GM21529 (cell line): ENCODE measurements around the gene ALDH2.
"Not testable (repeated sequence)": the region's sequence is repeated elsewhere in the genome, so short reads cannot be mapped to it uniquely, and the experiment has no call there.

ENCODE experiments used
- ATAC-seq: cut with Tn5 transposase; IDR thresholded peaks from one replicate; pipeline ENCODE4 v1.9.1; 2021; ENCODE audit not compliant: unreplicated experiment

Gene ALDH2

DNA sequence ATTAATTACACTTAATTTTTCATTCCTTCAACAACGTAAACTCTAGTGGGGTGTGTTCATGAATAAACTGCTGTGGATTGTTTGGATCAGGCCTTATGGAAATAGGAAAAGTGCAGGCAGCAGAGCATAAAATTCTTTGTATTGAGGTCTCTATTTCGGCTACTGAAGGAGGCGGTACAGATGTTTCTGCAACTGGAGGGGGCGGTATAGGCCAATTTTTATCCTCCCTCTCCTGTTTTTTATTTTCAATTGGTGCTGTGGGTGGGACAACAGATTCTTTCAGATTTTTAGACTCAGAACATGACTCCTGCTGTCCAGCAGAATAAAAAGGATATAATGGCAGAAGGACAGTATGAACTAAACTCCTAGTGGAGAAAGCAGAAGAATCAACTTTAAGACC is 57.6 kb downstream of the ALDH2 start:
- ATAC-seq = not testable (repeated sequence)

DNA sequence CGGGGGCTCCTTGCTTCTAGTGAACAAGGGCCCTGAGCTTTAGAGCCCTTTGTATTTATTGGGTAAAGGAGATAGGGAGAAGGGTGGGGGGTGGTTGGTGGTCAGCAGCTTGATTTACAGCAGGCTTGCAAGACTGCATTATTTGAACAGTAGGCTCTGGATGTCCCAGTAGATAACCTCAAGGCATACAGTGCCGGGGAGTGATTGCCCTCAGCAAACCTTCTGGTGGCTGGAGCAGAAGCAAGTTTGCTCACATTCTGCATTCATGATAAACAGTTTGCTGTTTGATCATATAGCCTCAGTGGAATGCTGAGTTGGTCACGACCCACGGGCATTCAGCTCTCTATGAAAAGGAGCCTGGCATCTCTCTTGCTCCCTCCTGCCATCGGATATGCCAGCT is 58.8 kb downstream of the ALDH2 start:
- no peak for ATAC-seq

DNA sequence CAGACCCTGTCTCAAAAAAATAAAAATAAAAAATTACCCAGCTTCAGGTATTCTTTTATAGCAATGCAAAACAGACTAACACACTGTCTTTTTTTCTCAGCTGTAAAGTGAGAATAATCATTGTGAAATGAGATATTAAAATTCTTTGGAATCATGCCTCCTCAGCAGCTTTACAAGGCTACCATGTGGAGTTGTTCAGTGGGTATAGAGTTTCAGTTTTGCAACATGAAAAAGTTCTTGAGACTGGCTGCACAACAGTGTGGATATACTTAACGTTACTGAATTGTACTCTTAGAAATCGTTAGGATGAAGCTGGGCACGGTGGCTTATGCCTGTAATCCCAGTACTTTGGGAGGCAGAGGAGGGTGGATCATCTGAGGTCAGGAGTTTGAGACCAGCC is 59.6 kb downstream of the ALDH2 start:
- ATAC-seq = no peak

DNA sequence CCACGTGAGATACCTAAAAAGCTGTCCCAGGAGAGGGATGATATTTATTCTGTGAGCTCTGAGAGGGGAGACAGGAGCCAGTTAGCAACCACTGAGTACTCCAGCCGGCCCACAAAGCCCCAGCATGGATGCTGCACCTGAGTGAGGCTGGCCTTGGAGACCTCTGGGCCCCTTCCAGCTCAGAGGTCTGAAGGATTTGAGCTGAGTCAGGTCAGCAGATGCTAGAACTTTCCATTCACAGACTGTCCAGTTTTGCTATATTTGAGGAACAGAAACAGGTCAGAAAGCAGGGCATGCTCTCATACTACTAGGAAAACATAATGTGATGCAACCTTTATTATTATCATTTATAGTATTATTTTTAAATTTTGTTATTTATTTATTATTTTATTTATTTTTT is 60.3 kb downstream of the ALDH2 start:
- no peak for ATAC-seq

DNA sequence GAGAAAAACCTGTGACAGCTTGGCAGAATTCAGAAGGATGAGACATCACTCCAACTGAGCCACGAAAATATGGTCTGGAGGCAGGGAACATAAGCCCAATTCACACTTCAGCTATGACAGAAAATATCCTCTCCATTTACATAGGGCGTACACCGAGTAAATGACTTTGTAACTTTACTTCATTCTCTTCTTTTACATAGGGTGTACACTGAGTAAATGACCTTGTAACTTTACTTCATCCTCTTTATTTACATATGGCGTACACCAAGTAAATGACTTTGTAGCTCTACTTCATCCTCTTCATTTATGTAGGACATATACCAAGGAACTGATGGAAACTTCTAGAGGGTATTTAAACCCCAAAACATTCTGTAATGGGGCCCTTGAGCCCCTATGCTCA is 61.2 kb downstream of the ALDH2 start:
- ATAC-seq = no peak

DNA sequence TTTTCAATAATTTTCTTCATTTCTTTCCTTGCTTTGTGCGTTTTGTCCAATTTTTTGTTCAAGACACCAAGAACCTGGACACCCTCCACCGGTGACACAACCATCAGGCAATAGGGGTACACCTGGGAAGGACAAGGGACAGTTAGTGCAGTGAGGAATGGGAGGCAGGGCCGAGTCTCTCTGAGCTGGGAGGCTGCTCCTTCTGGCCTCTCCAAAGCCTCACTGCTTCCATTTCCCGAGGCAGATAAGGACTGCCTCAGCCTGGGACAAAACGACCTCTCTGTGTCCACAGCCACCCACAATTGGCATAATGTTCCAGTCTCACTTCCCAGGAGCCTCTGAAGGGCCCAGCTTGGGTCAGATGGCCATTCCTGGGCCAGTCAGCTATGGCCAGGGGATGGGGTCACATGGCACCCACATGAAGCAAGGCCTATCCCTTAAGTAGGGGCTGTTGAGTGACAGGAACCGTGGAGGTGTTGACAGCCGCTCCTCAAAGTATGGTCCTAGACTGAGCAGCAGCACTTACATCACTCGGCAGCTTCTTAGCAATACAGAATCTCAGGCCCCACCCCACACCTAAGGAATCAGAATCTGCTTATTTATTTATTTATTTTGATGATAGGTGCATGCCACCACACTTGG is 61.7 kb downstream of the ALDH2 start:
- no peak for ATAC-seq

DNA sequence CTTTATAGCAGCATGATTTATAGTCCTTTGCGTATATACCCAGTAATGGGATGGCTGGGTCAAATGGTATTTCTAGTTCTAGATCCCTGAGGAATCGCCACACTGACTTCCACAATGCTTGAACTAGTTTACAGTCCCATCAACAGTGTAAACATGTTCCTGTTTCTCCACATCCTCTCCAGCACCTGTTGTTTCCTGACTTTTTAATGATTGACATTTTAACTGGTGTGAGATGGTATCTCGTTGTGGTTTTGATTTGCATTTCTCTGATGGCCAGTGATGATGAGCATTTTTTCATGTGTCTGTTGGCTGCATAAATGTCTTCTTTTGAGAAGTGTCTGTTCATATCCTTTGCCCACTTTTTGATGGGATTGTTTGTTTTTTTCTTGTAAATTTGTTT is 62.9 kb downstream of the ALDH2 start:
- not testable (repeated sequence) for ATAC-seq

DNA sequence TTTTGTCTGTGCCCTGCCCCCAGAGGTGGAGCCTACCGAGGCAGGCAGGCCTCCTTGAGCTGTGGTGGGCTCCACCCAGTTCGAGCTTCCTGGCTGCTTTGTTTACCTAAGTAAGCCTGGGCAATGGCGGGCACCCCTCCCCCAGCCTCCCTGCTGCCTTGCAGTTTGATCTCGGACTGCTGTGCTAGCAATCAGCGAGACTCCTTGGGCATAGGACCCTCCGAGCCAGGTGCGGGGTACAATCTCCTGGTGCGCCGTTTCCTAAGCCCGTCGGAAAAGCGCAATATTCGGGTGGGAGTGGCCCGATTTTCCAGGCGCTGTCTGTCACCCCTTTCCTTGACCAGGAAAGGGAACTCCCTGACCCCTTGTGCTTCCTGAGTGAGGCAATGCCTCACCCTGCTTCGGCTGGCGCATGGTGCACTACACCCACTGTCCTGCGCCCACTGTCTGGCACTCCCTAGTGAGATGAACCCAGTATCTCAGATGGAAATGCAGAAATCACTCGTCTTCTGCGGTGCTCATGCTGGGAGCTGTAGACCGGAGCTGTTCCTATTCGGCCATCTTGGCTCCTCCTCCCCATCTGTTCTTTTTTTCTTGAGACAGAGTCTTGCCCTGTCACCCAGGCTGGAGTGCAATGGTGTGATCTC is 68.1 kb downstream of the ALDH2 start:
- ATAC-seq = not testable (repeated sequence)

DNA sequence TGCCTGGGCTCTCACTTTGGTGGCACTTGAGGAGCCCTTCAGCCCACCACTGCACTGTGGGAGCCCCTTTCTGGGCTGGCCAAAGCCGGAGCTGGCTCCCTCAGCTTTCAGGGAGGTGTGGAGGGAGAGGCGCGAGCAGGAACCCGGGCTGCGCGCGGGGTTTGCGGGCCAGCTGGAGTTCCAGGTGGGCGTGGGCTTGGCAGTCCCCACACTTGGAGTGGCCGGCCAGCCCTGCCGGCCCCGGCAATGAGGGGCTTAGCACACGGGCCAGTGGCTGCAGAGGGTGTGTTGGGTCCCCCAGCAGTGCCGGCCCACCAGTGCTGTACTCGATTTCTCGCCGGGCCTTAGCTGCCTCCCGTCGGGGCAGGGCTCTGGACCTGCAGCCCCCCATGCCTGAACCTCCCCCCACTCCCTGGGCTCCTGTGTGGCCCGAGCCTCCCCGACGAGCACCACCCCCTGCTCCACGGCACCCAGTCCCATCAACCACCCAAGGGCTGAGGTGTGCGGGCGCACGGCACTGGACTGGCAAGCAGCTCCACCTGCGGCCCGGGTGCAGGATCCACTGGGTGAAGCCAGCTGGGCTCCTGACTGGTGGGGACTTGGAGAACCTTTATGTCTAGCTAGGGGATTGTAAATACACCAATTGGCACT is 68.9 kb downstream of the ALDH2 start:
- not testable (repeated sequence) for ATAC-seq

DNA sequence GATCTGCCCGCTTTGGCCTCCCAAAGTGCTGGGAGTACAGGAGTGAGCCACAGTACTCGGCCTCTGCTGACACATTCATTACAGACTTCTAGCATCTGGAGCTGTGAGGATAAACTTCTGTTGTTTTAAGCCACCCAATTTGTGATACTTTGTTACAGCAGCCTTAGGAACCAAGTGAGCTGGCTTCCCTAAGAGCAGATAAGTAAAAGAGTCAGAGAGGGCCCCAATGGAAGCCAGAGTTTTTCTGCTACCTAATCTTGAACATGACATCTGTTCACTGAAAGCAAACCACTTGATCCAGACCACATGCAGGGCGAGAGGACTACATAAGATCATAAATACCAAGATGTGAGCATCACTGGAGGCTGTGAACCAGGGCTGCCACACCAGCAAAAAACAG is 71.6 kb downstream of the ALDH2 start:
- no peak for ATAC-seq

DNA sequence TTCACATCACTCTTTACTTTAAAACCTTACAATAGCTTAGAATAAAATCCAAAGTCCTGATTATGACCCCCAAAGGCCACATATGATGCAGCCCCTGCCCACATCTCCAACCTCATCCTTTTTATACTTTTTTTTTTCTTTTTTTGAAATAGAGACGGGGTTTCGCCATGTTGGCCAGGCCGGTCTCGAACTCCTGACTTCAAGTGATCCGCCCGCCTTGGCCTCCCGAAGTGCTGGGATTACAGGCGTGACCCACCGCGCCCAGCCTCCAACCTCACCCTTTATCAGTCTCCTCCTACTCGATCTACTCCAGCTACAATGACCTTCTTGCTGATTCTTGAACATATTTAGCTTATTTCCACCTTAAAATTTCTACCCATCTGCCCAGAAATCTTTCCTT is 74.1 kb downstream of the ALDH2 start:
- ATAC-seq = no peak

DNA sequence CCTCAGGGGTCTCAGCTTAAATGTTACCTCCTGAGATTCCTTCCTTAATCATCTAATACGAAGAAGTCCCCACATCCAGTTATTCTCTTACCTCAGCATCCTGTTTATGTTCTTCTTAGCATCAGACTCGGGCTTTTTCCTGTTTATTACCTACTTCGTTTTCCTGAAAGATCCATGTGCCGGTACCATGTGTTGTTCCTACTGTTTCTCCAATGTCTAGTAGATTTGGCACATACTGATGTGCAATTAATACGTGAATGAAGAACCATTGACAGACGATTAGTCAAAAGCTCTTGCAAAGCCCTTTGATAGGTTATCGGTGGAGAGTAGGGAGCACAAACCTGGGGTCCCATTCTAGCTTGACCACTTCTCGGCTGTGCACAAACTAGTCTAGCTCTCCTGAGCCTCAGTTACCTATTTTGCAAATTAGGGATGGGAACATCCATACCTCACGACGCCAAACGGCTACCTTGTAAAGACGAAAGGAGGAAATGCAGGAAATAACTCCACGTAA is 74.6 kb downstream of the ALDH2 start:
- ATAC-seq = no peak

DNA sequence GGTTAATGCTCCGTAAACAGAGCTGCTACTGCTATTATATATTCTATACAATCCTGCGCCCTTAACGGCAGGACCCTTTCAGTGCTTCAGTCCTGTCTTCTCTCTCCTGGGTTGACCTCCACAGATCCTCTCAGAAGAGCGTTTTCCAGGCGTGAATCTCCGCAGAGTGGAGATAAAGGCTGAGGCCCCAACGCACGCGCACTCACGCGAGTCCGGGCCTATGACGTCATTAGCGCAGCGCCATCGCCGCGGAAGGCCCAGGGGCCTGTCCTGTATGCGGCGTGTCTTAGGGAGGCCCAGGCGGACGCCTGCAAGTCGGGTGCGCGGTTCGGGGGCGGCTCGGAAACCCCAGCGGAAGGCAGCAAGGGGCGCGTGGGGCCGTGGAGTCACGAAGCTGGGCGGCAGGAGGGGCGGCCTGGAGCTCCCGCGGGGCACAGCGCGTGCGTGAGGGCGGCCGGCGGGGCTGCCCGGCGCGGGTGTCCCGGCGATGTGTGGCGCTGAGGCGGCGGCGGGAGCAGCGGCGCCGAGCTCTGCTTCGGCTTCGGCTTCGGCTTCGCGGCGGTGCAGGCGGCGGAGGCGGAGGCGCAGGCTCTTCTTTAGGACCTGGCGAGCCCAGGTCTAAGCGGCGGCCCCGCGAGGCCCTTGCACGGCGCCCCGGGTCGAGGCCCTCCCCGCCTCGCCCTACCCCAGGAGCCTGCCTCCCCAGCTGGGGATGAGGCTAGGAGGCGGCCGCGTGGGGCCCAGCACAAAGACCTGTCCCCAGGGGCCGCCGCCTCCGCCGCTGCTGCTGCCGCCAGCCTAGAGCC is 75.2 kb downstream of the ALDH2 start, which contains the start of gene MAPKAPK5:
MAPKAPK5 (plus strand) TSS at position 479 of the 806 bp plus-strand sequence. CDS start 506 bp downstream, outside the sequence.
- peak; percentile 73 for ATAC-seq

DNA sequence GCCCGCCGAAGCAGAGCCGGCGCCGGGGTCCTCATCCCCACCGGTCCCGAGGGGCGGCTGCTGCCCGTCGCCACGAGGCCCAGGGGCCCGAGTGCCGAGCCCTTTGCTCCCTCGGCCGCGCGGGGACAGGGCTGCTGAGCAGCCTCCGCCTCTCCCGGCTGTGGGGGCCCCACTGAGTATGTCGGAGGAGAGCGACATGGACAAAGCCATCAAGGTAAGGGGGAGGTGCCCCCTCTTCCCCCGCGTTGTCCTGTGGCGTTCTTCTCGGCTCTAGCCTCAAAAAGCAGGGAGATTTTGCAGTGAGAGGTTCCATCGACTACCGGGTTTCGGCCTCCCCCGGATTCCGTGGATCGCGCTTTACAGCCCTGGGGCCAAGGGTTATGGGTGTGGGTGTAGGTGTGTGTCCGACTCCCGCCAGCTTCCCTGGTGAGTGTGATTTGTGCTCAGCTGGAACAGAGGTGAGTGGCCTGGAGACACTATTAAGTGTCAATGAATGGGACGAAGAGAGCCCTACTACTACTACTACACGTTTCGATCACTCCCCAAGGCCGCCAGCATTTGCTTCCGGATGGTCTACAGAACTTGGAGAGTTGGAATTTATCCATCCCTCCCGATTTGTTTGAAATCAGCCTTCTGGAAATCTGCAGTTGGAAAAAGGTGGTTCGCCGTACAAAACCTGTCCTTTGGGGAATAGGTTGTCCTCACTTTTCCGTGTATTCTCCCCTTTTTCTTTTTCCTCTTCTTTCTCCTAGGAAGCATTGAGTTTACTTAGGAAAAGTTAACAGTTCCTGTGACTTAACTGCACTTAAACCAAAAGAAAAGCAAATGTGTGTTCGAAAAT is 76.0 kb downstream of the ALDH2 start:
- peak; percentile 26 for ATAC-seq

DNA sequence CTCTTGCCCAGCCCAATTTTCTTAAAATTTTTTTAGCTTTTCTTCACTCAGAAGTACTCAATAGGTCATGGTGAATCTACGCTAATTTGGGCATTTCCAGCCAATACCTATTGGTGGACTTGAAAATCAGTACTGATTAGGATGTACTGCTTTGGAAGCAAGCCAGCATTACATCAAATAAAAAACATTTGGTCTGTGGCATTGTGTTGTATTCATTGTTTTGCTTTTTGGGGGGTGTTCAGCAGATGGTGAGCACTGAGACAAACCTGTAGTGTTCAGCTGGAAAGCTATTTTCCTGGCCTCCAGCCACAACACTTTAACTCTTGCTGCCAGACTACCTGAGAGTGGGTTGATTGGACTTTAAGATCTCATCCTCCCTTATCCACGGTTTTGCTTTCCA is 79.3 kb downstream of the ALDH2 start:
- ATAC-seq = no peak

DNA sequence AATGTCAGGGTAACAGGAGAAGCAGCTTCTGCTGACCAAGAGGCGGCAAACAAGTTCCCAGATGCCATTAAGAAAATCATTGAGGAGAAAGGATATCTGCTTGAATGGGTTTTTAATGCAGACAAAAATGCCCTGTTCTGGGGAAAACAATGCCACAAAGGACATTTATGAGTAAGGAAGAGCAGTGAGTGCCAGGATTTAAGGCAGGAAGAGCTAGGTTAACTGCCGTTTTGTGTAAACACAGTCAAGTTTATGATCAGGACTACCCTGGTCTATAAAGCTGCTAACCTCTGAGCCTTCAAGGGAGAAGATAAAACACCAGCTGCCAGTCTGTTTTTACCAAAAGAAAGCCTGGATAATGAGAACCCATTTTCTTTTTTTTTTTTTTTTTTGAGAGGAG is 83.8 kb downstream of the ALDH2 start:
- ATAC-seq = no peak

DNA sequence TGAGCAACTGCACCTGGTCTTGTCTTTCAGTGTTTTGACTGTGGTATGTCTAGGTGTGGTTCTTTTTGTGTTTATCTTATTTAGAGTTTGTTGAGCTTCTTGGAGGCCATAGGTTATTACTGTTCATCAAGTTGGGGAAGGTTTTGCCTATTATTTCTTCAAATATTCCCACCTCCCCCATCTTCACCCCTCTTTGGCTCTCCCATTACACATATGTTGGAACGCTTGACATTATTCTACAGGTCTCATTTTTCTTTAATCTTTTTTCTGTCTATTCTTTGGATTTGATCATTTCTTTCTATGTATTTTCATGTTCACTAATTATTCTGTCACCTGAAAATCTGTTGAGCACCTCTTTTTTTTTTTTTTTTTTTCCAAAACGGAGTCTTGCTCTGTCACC is 91.5 kb downstream of the ALDH2 start:
- no peak for ATAC-seq

DNA sequence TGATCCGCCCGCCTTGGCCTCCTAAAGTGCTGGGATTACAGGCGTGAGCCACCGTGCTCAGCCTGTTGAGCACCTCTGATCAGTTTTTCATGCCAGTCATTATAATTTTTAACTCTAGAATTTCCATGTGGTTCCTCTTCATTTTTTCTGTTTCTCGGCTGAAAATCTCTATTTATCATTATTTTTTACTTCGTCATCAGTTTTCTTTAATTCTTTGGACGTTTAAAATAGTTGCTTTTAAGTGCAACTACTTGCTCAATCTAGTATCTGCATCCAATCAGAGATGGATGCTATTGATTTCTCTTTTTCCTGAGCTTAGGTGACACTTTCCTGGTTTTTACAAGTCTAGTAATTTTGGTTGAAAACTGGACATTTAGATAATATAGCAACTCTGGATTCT is 92.0 kb downstream of the ALDH2 start:
- no peak for ATAC-seq

DNA sequence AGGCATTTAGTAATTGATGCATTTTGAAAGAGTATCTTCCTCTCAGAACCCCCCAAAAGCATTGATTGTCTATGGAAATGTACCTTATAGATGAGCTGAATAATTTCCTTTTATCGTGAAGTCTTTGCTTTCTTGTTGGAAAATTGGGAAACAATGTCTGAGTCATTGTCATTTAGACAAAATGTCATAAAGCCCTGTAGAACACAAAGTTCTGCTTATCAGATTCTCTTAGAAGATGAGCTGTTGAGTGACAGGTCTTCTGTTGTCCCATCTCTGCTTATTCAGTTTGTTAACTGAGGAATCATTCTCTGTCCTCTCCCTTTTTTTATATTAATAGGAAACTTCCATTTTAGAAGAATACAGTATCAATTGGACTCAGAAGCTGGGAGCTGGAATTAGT is 98.2 kb downstream of the ALDH2 start:
- no peak for ATAC-seq
